ENCODE results near the gene SURF2.

SURF2 gene

GRCh38 chr9:133339641-133340040 lies 16.7 kb upstream of the SURF2 start:
- no peak for DNase-seq

DNA sequence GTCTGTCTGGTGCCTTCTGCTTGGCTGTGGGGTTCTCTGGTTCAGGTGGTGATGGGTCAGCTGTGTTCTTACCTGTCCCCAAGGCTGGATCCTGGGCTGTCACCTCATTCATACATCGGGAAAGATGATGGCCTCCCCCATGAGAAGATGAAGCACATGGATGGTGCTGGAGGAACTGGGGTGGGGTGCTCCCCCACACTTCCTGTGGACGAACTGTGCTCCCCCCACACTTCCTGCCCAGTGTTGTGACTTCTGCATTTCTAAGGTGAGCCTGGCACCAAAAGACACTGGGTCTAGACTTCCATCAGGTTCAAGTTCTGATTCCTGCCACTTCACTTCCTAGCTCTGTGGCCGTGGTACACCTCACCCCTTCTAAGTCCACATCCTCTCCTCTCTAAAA lies 16.1 kb upstream of the SURF2 start:
- DNase-seq = no peak

DNA sequence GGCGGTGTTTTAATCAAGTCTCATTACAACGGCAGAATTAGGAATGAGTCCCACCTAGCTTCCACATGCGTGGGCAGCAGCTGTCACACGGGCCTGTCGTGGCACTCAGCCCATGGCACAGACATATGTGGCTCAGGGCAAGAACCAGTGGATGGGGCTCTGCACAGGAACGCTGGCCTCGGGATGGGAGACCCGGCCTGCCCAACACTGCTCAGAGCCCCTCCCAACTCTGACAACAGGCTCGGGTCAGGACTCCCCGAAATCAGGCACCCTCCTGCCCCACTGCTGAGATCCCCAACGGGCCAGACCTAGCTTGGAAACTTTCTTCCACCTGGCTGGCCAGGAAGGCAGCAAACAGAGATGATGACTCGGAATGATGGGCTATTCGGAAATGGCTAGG lies 15.4 kb upstream of the SURF2 start:
- DNase-seq = no peak

GRCh38 chr9:133341369-133342068 lies 14.8 kb upstream of the SURF2 start:
- DNase-seq = no peak

DNA sequence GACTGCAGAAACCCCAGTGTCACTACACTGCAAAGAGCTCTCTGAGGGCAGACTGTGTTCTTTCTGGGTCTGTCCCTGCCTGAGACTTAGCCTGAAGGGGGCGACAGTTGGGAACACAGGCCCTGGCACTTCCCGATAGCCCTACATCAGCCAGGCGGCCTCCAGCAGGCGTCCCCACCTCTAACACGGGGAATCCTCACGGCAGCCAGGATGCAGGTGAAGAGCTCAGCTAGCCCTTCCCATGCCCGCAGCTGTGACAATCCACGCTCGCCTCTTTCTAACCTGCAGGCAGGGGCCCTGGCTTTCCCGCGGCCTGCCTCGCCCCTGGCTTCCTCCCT lies 14.3 kb upstream of the SURF2 start:
- DNase-seq = no peak

GRCh38 chr9:133342570-133342969 lies 13.8 kb upstream of the SURF2 start:
- no peak for DNase-seq

GRCh38 chr9:133344071-133344470 lies 12.3 kb upstream of the SURF2 start:
- DNase-seq = no peak

DNA sequence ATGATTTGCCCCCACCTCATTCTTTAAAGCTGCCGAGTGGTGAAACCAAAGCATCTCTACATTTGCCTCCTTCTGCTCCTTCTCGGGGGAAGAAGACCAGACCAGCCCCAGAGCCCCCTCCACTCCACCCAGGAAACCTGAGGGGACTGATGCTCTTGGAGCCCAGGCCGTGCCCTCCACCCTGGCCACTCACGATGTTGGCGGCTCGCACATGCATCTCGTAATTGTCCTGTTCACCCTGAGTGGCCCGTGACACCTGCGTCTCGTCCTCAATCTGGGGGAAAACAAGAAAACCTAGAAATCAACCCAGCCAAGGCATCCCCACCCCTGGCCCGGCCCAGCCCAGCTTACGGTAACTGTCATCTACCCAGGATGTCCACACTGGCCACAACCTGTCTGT lies 11.4 kb upstream of the SURF2 start:
- DNase-seq = no peak

GRCh38 chr9:133345596-133345995 lies 10.8 kb upstream of the SURF2 start:
- DNase-seq = no peak

- no peak for DNase-seq
Measured at GRCh38 chr9:133346021-133346785, 10.1 kb upstream of the SURF2 start.

GRCh38 chr9:133347515-133347984 lies 8.8 kb upstream of the SURF2 start:
- peak; percentile 62 for DNase-seq

DNA sequence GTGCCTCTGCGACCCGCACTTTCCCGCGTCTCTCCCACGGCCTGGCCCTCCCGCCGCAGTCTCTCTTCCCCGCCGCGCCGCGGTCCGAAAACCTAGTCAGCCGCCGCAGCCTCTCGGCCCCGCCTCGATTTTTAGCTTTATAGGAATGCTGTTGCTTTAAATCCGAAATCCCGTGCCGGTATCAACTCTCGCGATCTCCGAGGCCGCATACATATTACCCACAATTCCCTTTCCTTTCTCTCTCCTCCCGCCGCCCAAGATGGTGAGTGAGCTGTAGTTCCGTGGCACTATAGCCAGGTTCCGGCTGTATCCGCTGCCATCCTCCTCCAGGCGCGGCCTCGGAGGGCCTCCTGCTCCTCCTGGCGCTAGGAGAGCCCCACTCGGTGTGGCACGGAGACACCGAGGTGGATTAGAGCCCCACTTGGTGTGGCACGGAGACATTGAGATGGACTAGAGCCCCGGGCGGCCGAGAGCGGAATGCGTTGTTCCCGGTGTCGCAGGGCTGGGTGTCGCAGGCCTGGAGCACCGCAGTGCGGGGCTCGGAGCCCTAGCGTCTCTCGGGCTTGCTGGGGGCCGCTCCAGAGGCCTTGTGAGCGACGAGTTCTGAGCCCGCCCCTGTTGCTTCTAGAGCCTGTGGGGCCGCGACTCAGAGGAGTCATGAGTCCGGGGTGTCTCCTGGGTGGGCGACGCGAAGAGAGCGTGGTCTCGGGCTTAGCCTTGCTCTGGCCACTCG lies 8.2 kb upstream of the SURF2 start, which contains the start of the genes MED22 and RPL7A:
Gene MED22, minus strand, starts transcription at position 147 of the 733 bp plus-strand sequence. CDS start 1,469 bp downstream, outside the sequence.
Gene RPL7A, plus strand, starts transcription at position 234 of the 733 bp plus-strand sequence. Its CDS starts 26 bp downstream, at position 260.
- DNase-seq = peak; percentile 96

DNA sequence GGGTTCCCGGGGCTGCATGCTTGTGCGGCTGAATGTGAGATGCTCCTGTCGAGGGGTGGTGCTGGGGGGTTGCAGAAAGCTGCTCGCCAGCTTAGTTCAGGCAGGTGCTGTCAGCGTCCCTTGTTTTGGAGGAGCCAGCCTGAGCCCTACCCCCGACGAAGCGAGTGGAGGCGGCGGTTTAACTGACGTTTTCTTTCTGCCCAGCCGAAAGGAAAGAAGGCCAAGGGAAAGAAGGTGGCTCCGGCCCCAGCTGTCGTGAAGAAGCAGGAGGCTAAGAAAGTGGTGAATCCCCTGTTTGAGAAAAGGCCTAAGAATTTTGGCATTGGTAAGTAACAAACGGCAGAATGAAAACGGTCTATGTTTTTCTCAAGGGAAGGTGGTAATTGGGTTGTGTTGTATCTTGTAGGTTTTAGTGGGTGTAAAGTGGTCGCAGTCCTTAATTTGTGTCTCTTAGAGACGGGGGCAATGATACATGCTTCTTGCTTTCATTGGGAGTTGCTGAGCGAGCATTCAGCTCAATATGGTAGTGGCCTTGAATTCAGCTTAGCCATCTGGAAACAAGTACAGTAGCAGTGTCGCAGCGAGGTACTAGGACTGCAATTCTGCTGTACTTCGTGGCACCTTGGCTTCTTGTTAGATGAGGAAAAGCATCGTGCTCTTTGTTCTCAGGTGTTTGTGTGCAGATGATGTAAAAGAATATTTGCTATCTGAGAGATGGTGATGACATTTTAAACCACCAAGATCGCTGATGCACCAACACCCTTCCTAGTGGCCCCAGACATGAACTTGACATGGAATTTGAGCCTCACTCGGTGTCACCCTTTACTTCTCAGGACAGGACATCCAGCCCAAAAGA lies 7.4 kb upstream of the SURF2 start:
- DNase-seq = no peak

GRCh38 chr9:133349965-133350616 lies 6.3 kb upstream of the SURF2 start:
- DNase-seq = no peak

GRCh38 chr9:133351526-133351907 lies 4.8 kb upstream of the SURF2 start:
- no peak for DNase-seq

GRCh38 chr9:133351908-133352634 lies 4.3 kb upstream of the SURF2 start:
- peak; percentile 33 for DNase-seq

- no peak for DNase-seq
Measured at GRCh38 chr9:133352635-133353340, 3.6 kb upstream of the SURF2 start.

GRCh38 chr9:133353548-133353947 lies 2.8 kb upstream of the SURF2 start:
- no peak for DNase-seq

DNA sequence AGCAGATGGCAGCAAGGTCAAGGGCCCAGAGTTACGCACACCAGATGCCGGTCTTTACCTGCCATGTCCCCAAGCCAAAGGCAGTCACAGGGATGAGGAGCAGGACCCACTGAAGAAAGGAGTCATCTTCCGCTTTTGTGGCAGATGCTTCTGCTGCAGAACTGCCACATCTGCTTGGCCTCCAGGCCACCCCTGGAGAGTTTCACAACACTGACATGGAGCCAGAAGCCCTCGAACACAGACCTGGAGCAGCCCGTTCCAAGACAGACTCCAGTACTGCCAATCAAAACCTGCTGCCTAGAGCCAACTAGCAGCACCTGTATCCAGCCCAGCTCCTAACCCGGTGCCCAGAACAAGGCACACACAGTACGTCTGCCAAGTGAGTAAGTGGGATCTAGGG lies 1.6 kb upstream of the SURF2 start:
- DNase-seq = no peak

GRCh38 chr9:133355881-133356357 lies 431 bp upstream of the SURF2 start:
- DNase-seq = peak; percentile 34

GRCh38 chr9:133357656-133358055 lies 1.3 kb downstream of the SURF2 start:
- no peak for DNase-seq
